Measurements from ENCODE around the gene B4GALT4.

DNA sequence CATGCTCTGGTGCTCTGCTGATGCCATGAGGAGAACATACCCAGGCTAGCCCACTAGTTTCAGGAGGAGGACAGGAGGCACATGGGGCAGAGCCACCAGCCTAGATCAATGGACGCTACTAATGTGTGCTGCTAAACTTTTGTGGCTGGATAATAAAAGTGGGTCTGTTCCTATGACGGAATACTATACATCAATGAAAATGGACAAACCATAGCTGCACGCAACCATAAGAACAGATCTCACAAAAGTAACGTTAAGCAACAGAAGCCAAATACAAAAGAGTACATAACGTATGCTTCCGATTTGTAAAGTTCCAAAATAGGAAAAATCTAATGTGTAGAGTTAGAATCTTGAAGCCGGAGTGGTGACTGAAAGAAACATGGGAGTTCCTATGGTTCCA, 11.5 kb downstream of the B4GALT4 start:
- TF ChIP-seq SP1 (IDR thresholded peaks at IDR 0.05; ENCODE audit: low read depth, low read length) (no peak), POLR2A (IDR thresholded peaks at IDR 0.05; ENCODE audit: control extremely low read depth in 1 of 2, low read depth in 2 of 2, low read length in 2 of 2) (no peak), ZNF274 (IDR thresholded peaks at IDR 0.05; ENCODE audit: borderline replicate concordance, extremely low read depth, low read length) (no peak), GABPA (IDR thresholded peaks at IDR 0.05; ENCODE audit: borderline replicate concordance, insufficient read depth, low read length) (no peak), HDAC6 (IDR thresholded peaks at IDR 0.05; ENCODE audit: low read depth, low read length) (no peak), POLR2AphosphoS5 (IDR thresholded peaks at IDR 0.05; ENCODE audit: low read depth, low read length) (no peak), EP300 (IDR thresholded peaks at IDR 0.05; ENCODE audit: borderline replicate concordance in 1 of 2, low read depth in 2 of 2, low read length in 2 of 2) (no peak), TAF1 (IDR thresholded peaks at IDR 0.05; ENCODE audit: low read depth, low read length) (no peak), YY1 (IDR thresholded peaks at IDR 0.05; ENCODE audit: low read depth, low read length) (no peak), EGR1 (IDR thresholded peaks at IDR 0.05; ENCODE audit: borderline replicate concordance, low read depth, low read length) (no peak), RAD21 (IDR thresholded peaks at IDR 0.05 in 1 of 2, conservative IDR thresholded peaks at IDR 0.05 in 1 of 2; ENCODE audit: low read depth in 2 of 2, low read length in 2 of 2) (no peak)
- TF ChIP-seq, protein P1, sequence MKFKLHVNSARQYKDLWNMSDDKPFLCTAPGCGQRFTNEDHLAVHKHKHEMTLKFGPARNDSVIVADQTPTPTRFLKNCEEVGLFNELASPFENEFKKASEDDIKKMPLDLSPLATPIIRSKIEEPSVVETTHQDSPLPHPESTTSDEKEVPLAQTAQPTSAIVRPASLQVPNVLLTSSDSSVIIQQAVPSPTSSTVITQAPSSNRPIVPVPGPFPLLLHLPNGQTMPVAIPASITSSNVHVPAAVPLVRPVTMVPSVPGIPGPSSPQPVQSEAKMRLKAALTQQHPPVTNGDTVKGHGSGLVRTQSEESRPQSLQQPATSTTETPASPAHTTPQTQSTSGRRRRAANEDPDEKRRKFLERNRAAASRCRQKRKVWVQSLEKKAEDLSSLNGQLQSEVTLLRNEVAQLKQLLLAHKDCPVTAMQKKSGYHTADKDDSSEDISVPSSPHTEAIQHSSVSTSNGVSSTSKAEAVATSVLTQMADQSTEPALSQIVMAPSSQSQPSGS (IDR thresholded peaks at IDR 0.05; ENCODE audit: low read length) = no peak
- TF ChIP-seq, protein P2, sequence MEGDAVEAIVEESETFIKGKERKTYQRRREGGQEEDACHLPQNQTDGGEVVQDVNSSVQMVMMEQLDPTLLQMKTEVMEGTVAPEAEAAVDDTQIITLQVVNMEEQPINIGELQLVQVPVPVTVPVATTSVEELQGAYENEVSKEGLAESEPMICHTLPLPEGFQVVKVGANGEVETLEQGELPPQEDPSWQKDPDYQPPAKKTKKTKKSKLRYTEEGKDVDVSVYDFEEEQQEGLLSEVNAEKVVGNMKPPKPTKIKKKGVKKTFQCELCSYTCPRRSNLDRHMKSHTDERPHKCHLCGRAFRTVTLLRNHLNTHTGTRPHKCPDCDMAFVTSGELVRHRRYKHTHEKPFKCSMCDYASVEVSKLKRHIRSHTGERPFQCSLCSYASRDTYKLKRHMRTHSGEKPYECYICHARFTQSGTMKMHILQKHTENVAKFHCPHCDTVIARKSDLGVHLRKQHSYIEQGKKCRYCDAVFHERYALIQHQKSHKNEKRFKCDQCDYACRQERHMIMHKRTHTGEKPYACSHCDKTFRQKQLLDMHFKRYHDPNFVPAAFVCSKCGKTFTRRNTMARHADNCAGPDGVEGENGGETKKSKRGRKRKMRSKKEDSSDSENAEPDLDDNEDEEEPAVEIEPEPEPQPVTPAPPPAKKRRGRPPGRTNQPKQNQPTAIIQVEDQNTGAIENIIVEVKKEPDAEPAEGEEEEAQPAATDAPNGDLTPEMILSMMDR (IDR thresholded peaks at IDR 0.05; ENCODE audit: control extremely low read depth in 1 of 3, insufficient read depth in 1 of 3, low read depth in 1 of 3, low read length in 3 of 3) = no peak
- TF ChIP-seq, protein P3, sequence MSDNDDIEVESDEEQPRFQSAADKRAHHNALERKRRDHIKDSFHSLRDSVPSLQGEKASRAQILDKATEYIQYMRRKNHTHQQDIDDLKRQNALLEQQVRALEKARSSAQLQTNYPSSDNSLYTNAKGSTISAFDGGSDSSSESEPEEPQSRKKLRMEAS (IDR thresholded peaks at IDR 0.05) = no peak
